GM18858 (cell line): ENCODE data around the gene GNL2.

ENCODE experiments used
- ATAC-seq: cut with Tn5 transposase; IDR thresholded peaks from one replicate; pipeline ENCODE4 v1.9.1; 2021; ENCODE audit not compliant: unreplicated experiment

The GNL2 gene

GRCh38 chr1:37517569-37517968, 78.2 kb downstream of the GNL2 start:
- ATAC-seq = no peak
